HG02678 (cell line): ENCODE measurements around the gene OR6K2.
"Not testable (repeated sequence)": the region's sequence is repeated elsewhere in the genome, so short reads cannot be mapped to it uniquely, and the experiment has no call there.

ENCODE experiments used
- ATAC-seq: cut with Tn5 transposase; IDR thresholded peaks from one replicate; pipeline ENCODE4 v1.9.1; 2021; ENCODE audit warnings: mild to moderate bottlenecking, moderate library complexity; ENCODE audit not compliant: unreplicated experiment

The OR6K2 gene, protein sequence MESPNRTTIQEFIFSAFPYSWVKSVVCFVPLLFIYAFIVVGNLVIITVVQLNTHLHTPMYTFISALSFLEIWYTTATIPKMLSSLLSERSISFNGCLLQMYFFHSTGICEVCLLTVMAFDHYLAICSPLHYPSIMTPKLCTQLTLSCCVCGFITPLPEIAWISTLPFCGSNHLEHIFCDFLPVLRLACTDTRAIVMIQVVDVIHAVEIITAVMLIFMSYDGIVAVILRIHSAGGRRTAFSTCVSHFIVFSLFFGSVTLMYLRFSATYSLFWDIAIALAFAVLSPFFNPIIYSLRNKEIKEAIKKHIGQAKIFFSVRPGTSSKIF

DNA sequence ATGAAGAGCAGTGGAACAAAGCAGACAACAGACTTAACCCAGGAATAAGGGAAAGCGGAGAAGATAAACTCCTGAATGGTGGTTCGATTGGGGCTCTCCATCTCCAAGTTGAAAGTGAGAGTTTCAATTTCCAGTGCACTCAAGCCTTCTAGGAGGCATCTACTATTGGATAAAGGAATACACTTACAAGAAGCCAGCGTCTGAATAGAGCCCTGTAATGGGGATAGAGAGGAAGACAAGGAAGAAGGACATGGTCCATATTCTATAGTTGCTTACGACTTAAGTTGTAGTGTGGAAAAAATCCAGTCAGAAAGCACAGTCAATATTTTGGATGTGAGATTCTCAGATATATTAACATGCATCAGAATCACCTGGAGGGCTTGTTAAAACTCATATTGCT lies at the start of gene OR6K2:
Gene OR6K2, minus strand, starts transcription at position 101 of the 400 bp plus-strand sequence. Its CDS starts 0 bp downstream, at position 101.
- ATAC-seq: no peak

DNA sequence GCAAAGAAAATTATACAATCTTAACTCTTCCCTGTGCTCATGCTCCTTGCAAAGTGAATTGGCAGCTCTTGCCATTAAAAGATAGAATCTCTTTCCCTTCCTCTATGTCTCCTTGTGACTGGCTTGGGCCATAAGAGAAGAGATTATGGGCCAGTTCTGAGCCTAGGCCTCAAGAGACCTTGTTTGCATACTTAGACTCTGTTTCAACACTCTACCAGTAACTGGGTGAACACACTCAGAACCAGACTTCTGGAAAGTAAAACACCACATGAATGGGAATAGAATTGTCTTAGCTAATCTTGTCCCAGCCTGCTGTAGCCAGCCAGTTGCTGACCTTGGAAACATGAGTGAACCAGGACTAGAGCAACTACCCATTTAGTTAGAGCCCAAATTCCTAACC lies 35.4 kb upstream of the OR6K2 start:
- no peak for ATAC-seq

DNA sequence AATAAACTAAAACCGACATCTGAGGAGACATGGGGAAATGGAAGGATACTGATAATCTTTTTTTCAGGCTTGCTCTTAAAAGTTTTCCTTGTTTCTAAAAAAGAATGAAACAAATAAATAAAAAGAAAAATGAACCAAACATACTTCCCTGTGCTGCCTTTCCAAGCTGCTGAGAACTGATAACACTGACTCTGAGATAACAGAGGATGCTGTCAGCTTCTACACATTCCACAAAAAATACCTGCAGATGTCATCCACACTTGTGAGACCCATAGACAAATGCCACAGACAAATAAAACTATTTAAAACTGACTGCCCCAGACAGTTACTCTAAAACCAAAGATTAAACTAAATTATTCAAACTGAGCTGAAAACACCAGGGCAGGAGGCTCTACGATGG lies 32.1 kb upstream of the OR6K2 start:
- ATAC-seq: no peak

DNA sequence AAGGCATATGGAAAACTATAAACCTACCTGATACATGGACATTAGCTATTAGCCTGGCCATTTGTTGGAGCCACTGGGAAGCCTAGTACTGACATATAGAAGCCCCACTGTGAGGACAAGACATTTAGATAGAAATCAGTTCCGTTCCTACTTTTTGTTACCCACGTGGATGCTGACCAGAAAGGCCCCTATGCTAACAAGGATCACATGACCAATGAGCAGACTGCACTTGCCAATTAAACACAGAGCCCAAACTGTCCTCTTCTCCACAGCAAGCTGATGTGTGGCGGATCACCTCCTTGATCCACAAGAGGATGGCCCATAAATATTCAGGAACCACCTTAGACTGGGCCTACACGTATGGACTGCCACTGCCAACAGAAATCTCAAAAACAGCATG lies 31.3 kb upstream of the OR6K2 start:
- no peak for ATAC-seq

DNA sequence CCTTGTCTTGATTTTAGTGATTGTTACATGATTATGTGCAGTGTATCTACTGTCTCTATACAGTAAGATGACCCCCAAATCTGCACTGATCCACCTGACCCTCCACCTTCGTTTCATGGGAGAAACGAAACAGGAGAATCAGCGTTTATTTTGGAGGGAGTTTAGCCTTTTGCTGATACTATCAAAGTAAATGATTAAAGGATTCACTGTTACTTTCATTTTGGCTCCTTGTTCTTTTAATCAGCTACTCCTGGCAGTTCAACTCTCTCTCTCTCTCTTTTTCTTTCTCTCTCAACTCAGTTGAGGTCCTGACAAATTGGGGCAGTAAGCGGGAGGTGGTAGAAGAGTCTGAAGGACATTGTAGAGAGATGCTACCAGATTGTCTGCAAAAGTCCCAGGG lies 30.0 kb upstream of the OR6K2 start:
- ATAC-seq: no peak

DNA sequence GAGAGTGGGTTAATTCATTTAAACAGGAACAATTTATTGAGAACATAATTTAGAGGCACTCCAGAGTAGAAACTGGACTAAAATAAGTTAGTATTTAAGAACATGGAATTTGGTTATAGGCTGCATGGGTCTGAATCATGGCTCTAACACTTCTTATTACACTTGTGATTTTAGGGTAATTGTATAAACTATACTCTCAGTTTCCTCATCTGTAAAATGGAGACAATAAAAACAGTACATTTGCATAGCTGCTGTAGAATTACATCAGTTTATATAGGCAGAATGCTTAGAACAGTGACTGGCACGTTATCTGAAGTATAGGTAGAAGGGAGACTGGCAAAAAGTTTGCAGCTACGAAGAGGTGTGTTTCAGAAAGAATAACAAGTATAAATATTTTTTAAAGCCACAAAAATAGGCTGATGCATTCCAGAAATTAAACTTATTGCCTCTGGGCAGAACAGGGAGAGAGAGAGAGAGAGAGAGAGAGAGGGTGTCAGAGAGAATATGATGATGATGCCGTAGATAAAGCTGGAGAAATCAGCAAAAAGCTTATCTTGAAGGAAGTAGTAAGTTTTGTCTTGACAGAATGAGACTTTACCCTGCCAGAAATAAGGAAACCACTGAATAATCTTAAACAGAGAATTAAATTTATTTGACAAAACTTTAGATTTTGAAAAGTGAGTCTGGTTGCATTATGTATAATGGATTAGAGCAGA lies 28.2 kb upstream of the OR6K2 start:
- no peak for ATAC-seq

DNA sequence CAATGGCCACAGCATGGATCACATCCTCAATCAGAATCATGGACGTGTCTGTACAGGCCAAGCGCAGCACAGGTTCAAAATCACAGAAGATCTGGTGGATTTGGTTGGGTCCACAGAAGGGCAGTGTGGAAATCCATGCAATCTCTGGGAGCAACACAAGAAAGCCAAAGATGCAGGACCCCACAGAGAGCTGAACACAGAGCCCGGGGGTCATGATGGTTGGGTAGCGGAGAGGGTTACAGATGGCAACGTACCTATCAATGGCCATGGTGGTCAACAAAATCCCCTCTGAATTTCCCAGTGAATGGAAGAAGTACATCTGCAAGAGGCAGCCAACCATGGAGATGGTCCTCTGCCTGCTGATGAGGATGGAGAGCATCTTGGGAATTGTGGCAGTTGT lies 24.0 kb upstream of the OR6K2 start:
- no peak for ATAC-seq

DNA sequence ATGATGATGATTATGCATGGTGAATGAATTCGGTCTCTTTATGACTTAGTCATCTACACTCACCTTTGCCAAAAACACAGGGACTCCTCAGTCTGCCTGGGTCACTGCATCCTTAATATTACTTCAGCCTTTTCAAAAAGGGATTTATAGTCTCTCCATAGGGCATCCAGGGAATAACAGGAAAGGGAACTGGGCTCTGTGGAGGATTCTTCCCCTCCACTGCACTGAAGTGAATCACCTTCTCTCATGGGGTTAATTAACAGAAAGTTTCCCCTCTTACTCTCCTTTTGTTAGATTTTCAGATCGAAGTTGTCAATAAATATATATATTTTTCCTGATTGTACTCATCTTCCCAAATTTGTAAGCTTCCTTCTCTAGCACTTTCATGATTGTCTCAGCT lies 20.2 kb upstream of the OR6K2 start, which contains the start of gene OR6K3:
Gene OR6K3, minus strand, starts transcription at position 101 of the 400 bp plus-strand sequence. CDS start 2,605 bp downstream, outside the sequence.
- ATAC-seq: no peak

DNA sequence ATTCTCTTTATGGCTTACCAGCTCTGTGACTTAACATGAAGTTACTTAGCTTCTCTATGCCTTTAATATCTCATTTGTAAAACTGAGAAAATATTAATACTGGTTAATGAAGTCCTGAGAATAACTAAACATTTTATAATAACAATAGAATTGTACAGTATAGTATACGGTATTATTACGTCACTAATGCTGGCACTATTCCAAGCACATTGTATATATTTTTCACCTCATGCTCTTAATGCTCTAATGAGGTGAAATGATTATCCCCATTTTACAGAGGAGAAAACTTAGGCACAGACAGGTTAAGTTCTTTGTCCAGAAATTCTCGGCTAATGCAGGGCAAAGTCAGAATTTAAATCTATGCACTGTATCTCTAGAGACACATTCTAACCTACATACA lies 19.2 kb upstream of the OR6K2 start:
- ATAC-seq: no peak

DNA sequence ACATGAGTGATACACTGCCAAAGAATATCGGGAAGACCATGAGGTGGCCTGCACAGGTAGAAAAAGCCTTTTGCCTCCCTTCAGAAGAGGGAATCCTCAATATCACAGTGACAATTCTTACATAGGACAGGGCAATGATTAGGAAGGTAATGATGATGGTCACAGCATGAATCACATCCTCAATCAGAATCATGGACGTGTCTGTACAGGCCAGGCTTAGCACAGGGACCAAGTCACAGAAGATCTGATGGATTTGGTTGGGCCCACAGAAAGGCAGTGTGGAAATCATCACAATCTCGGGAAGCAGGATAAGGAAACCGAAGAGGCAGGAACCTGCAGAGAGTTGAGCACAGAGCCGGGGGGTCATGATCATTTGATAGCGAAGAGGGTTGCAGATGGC lies 16.9 kb upstream of the OR6K2 start:
- no peak for ATAC-seq

DNA sequence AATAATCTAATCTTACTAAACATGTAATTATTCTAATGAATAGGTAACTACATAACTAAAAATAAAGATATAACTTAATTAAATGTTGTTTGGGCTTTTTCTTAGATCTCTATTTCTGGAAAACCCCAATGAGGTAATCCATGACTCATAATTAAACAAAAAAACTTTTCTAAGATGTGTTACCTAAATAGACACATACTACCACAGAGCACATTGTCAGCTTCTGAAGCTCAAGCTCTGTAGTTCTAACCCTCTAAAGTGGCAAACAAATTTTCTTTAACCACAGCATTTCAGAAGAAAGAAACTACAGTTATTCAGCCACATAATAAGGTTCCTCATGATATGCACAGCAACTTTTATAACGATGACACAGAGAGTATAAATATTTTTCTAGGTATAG lies 15.9 kb upstream of the OR6K2 start:
- ATAC-seq: no peak

DNA sequence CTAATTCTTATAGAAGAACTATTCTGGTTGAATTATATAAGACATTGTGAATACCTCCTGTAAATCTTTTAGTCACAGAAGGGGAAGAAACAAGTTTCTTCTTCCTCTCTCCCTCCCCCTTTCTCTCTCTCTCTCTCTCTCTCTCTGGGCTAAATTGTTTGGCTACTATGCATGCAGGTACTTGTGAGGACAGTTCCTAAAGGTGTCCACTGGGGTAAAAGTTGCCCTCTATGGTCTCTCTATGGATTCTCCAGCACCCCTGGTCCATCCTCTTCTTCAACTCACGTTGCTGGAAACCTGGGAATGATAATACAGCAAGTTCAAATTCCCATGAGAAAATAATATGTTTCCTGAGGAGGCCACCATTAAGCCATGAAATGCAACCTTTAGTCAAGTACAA lies 14.3 kb upstream of the OR6K2 start:
- ATAC-seq: no peak

DNA sequence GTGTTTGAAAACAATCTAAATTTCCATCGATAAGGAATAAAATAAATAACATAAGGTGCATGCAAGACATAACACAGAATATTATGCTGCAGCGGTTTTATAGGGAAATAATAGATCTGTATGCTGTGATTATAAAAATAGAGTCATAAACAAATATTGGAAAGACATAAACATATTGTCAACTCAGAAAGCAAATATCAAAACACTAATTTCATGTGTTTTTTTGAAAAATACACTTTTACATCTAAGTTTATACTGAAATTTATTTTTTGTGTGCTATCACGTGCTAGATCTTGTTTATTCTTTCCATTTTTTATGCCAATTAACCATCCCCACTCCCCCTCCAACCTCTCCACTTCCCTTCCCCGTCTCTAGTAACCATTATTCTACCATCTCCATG lies 10.6 kb upstream of the OR6K2 start:
- no peak for ATAC-seq

DNA sequence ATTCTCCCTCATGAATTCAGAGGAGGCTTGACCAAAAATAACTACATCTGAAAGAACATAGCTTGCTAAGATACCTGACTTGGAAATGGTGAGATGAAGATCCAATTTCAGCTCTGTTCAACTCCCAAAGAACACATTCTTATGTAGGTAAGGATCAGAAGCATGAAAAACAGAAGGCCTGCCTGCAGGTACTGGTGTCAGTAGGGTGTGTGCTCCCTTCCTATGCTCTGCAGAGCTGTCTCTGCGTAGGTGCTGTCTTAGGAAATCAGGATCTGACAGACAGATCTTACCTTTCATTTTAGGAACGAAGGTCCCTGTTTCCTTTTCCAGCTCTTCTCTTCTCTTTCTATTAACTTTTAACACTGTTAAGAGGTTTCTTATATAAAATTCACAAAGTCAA lies 5.6 kb upstream of the OR6K2 start:
- no peak for ATAC-seq

DNA sequence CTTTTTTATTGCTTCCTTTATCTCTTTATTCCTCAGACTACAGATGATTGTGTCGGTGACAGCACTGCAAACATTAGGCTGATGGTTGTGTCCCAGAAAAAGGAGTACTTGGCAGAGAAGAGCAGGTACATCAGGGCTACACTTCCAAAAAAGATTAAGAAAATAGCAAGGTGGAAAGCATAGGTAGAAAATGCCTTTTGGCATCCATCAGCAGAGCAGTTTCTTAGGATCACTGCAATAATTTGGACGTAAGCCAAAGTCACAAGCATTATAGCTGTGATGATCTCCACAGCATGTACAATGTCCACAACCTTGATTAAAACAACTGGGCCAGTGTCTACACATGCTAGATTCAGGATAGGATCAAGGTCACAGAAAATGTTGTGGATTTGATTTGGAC lies 5.9 kb downstream of the OR6K2 start:
- ATAC-seq: no peak

DNA sequence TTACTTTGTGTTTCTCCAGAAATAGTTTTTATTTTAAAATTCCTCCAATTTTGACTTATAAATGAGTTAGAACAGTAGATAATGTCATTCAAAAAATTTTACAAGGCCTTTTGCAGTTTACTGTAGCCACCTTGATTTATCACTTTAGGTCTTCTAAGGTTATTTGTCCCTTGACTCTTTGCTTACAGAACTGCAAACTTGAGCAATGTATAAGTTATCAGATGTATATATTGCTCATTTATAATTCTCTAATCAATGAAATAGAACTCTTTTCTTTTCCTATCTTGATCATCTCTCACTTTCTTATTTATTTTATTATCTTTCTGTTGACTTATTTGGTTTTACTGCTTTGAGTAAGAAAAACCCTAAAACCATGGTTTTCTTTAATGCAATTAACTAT lies 8.1 kb downstream of the OR6K2 start:
- no peak for ATAC-seq

DNA sequence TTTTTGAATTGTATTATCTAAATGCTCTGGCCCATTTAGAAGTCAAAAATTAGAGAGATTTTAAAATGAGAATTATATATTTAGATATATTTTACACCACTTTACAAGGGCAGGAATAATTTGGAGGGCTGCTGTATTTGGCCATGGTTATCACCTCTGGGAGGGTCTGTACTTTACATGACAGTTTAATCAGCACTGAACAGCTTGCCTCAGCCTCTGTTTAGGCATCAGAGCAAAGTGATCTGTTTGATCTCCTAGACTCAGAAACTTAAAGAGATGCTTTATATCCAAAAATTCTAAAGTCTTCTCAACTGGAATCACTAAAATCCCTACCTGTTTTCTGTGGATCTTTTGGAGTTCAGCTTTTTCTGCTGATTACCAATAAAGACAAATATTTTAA lies 8.5 kb downstream of the OR6K2 start:
- no peak for ATAC-seq

DNA sequence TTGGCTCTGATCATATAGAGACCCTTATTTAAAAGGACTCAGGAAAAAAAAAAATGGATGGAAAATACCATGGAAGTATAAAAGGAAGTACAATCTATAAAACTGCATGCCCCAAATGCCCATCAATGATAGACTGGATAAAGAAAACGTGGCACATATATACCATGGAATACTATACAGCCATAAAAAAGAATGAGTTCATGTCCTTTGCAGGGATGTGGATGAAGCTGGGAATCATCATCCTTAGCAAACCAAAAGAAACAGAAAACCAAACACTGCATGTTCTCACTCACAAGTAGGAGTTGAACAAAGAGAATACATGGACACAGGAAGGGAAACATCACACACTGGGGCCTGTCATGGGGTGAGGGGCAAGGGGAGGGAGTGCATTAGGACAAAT lies 9.3 kb downstream of the OR6K2 start:
- ATAC-seq: not testable (repeated sequence)

DNA sequence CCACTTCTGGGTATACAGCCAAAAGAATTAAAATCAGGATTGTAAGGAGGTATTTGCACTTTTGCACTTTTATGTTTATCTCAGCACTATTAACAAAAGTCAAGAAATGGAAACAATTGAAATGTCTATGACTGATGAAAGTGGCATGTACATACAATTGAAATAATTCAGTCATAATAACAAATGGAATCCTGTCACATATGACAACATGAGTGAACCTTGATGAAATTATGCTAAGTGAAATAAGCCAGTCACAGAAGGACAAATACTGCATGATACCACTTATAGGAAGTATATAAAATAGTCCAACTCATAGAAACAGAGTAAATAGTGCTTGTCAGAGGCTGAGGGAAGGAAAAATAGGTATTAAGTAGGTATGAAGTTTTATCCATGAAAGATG lies 10.6 kb downstream of the OR6K2 start:
- ATAC-seq: no peak

DNA sequence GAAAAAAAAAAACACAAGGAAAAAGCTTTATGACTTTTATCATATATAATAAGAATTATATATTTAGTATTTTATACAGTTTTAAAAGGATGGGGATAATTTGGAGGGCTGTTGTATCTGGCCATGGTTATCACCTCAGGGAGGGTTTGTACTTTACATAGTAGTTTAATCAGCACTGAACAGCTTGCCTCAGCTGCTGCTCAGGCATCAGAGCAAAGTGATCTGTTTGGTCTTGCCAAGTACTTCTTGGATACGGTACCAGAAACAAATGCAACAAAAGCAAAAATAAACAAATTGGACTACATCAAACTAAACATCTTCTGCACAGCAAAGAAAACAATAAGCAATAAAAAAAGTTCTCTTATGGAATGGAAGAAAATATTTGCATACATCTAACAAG lies 11.3 kb downstream of the OR6K2 start:
- no peak for ATAC-seq

DNA sequence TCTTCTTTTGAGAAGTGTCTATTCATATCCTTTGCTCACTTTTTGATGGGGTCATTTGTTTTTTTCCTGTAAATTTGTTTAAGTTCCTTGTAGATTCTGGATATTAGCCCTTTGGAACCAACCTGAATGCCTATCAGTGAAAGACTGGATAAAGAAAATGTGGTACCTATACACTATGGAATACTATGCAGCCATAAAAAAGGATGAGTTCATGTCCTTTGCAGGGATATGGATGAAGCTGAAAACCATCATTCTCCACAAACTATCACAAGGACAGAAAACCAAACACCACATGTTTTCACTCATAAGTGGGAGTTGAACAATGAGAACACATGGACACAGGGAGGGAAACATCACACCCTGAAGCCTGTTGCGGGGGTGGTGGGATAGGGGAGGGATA lies 12.1 kb downstream of the OR6K2 start:
- not testable (repeated sequence) for ATAC-seq

DNA sequence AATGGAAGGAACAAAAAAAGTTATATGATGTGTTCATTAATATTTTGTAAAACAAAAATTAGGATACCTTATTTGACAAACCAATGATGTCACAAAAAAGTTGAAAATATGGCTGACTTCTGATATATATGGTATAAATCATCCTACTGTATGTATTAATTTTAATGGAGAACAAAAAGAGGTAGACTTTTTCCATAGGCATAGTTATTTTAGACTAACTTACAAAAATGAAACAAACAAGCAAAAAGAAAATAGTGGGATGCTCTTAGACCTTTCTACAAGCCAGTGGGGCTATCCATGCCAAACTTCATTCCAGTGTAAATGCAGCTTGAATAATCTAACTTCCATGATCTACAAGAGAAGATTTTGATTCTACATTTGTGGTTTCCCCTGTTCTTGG lies 13.4 kb downstream of the OR6K2 start:
- no peak for ATAC-seq
